GM19193 (cell line): ENCODE measurements around the gene SLC39A8.

ENCODE experiments used
- POLR2A ChIP-seq: IDR thresholded peaks from 4 replicates; pipeline ENCODE4 v1.6.1; 2011; ENCODE audit not compliant: insufficient read depth, insufficient read length; ENCODE audit errors: extremely low read depth

SLC39A8 gene

GRCh38 chr4:102345795-102346100, 466 bp upstream of the SLC39A8 start:
- TF ChIP-seq POLR2A = no peak

DNA sequence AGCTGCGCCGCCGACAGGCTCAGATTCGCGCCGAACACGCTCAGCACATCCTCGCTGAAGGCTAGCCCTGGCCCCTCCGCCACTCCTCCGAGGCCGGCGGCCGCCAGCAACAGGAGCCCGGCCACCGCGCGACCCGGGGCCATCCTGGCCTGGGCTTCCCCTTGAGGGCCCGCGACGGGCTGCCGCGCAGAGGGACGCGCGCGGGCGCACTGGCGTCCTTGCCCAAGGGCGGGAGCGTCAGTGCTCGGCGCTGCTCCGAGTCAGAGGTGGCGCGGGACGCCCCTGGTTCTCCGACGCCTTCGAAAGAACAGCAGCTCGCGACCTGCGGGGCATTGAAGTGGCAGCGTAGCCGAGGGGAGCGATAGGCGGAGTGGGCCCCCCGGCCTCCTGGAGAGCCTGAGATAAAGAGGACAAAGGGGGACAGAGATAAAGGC, 745 bp downstream of the SLC39A8 start:
- no peak for TF ChIP-seq POLR2A

DNA sequence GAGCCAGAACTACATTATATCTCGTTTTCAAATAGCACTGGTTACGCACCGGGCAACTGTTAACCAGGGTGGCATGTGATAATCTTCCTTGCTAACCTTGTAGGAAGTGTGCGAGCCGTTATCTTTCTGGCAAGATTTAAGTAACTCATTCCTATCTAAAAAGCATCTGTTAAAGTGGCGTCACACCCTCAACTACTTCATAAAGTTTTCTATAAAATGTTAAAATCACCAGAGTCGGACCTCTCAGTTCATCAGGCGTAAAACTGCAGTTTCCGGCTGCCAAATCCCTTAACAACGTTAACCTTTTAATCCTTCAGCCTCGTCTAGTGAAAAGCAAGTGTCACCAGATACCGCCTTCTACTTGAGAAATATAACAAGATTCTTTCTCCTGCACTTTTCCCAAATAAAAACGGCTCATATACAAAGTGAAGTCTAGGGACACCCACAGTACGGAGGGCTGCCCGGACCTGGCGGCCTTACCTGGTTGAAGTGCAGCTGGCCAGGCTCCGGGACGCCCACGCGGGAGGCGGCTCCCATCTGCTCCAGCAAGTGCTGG, 1.2 kb downstream of the SLC39A8 start:
- TF ChIP-seq POLR2A = no peak

- no peak for TF ChIP-seq POLR2A
Measured at GRCh38 chr4:102342404-102343074, 2.7 kb downstream of the SLC39A8 start.

- no peak for TF ChIP-seq POLR2A
Measured at GRCh38 chr4:102341201-102341600, 4.1 kb downstream of the SLC39A8 start.

DNA sequence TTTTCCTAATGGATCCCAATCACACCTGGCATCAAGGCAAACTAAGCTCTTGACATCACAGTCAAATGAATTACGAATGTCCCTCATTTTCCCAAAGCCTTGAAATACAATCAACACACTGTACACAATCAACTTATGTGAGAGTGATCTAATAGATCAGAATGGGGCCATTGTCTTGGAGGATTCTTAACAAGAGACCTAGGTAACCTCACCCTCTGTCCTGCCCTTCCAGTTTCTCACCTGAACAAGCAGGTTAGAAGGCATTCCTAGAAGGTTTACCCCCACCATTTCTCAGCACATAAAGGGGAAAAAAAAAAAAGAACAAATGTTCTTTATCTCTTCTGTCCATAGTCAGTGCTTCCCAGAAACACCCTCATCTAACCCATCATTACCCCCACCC, 6.3 kb downstream of the SLC39A8 start:
- TF ChIP-seq POLR2A = no peak

GRCh38 chr4:102338405-102338804, 6.9 kb downstream of the SLC39A8 start:
- TF ChIP-seq POLR2A = no peak

- TF ChIP-seq POLR2A = no peak
Measured at GRCh38 chr4:102335616-102336015, 9.7 kb downstream of the SLC39A8 start.

DNA sequence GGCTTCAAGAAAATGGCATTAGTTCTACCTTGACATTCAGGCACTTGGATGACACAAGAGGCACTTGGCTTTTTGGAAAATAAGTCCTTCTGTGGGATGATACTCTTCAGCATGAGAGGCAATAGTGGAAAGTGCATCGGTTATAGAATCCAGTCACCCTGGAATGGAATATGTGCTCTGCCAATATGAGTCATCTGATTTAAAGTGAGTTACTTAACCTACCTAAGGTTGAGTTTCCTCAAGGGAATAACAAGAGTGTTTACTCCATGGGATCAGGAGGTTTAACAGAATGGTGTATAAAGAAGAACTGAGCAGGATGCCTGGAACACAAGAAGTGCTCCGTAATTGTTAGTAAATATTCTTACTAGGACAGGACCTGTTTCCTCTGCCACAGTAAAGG, 10.7 kb downstream of the SLC39A8 start:
- TF ChIP-seq POLR2A = no peak

DNA sequence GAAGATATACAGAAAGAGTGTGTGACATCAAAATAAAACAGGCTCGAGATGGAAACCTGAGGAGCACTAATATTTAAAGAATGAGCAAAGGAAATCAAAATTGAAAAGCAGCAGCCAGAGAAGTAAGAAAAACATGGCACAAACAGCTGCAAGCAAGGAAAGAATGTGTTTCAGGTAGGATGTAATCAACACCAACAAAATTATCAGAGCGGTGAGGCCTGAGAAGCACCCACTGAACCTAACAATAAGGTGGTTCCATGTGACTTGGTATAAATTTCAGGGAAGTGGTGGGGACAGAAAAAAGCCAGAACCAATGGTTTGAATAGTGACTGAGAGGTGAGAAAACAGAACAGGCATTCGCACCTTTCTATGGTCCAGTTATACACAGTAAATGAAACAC, 11.5 kb downstream of the SLC39A8 start:
- TF ChIP-seq POLR2A = no peak

GRCh38 chr4:102328045-102328444, 17.2 kb downstream of the SLC39A8 start:
- no peak for TF ChIP-seq POLR2A

DNA sequence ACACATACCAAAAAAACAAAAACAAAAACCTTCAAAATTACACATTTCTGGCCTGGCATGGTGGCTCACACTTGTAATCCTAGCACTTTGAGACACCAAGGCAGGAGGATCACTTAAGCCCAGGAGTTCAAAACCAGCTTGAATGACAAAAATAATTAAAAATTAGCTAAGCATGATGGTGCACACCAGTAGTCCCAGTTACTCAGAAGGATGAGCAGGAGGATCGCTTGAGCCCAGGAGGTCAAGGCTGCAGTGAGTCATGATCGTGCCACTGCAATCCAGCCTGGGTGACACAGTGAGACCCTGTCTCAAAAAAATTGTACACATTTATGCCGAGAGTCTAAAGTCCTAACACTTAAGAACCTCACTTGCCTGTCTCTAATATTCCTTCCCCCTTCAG, 18.3 kb downstream of the SLC39A8 start:
- no peak for TF ChIP-seq POLR2A

DNA sequence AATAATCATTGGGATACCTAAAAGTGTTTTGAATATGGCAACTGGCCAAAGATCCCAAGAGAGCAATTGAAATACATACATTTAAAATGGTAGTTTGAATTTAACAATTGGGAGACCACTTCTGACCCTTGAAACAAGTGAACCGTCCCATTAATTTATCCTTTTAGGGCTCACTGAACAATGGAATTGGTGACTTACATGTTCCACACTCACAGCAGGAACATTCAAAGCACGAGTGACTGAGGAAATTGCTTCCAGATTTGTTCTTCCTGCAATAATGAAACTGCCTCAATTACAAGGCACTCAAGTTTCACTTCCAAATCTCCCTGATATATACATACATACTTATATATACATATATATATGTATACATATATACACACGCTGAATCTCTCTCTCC, 20.6 kb downstream of the SLC39A8 start:
- no peak for TF ChIP-seq POLR2A

DNA sequence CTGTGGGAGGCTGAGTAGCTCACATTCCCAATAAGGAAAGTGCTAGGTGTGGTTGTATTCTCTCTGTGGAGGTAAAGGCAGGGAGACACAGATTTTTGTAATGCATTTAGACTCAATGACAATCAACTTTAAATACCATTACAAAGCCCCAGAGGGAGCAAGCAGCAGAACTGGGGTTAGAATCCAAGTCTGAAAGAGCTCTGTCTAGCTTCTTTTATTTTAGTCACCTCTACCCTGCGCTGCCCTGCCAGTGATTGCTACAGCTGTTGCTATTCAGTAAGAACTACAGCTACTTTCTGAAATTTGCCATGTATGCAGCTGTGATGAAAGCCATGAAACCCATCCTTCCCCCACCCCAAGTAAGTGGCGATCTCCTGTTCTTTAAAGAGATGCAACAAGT, 22.5 kb downstream of the SLC39A8 start:
- no peak for TF ChIP-seq POLR2A

DNA sequence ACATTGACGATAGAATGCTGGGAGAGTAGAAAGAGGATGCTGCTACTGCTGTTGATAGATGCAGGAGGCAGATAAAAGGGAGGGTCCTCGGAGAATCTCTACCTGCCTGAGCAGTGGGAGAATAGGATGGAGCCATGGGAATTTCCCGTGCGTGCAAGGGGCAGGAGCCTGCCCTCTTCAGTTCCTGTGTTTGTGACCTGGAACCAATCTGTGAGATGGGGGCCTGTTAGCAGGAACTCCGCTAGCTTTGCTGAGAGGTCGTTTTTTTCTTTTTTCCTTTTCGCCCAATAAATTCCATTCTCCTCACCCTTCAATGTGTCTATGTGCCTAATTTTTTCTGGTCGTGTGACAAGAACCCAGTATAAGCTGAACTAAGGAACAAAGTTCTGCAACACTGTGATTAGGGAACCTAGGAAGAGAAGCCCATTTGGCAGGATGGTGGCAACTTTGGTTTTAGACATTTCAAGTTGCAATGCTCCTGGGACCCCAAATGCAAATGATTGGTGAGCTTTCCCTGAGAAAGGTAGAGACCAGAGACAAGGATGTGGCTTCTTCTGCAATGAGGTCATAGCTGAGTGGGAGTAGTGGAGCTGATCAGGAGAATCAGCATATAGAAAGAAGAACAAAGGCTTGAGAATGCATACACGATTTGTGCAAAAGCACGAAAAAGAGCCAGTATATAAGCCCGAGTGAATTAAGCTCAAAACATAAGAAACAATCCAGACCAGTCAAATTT, 23.9 kb downstream of the SLC39A8 start:
- TF ChIP-seq POLR2A = no peak

DNA sequence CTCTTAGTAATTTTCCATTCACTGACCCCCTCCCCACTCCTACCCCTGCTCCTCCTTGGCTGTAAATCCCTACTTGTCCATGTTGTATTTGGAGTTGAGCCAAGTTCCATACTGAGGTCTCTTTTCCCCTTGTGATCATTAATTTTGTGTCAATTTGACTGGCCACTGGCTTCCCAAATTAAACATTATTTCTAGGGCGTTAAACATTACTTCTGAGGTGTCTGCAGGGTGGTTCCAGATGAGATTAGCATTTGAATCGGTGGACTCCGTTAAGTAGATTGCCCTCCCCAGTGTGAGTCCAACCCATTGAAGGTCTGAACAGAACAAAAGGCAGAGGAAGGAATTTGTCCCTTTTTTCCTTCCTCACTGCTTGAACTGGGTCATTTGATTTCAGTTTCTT, 25.7 kb downstream of the SLC39A8 start:
- TF ChIP-seq POLR2A = no peak

DNA sequence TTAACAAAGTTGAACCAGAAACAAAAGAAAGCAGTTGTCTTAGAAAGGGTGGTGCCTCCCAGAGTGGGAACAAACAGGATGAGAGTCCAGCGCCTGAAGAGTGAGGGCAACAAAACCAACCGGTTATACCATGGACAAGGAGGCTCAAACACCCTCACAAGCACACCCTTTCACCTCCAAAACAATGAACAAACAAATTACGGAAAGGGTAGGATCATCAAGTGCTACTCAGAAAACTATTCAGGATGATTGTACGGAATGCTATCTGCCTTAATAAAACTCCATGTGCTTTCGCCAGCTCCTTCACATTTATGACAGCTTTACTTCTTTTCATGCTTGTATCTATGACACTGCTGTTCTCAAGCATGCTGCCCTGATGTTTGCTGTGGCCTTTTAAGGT, 26.8 kb downstream of the SLC39A8 start:
- no peak for TF ChIP-seq POLR2A

DNA sequence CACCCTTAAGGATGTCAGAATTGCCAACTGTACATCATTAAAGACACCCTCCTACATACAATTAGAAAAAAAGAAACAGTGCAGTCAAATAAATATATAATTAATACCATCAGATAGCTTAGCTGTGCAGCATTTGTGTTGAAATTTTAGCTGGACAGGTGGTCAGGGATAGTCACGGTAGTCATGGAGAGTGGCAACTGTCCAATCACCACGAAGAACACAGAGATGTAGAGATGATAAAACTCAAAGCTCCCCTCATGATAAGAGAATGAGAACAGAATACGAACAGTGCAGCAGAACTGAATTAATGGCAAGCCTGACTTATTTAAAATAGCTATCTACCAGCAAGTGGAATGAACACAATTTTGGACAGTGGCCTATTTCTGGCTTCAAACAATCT, 27.2 kb downstream of the SLC39A8 start:
- TF ChIP-seq POLR2A = no peak
